H1 (cell line): ENCODE data around the gene KRTAP10-8. TPM values are rescaled to one million over a fixed set of nuclear protein-coding genes. Genes with fewer than 3 reads are reported as not detected.

Experiments
- CTCF ChIA-PET: fragments of 300-600 bp; sonication (Branson Sonifier 250); formaldehyde crosslinking; loops from one replicate; lab custom pipeline; 2021; ENCODE audit not compliant: partially characterized antibody; lab: Charles Lee
- POLR2A ChIA-PET: fragments of 300-600 bp; sonication (Branson Sonifier 250); formaldehyde crosslinking; loops from one replicate; lab custom pipeline; 2021; ENCODE audit warnings: inconsistent platforms; ENCODE audit not compliant: partially characterized antibody; lab: Charles Lee
- DNase-seq, 2 experiments: peaks; one replicate each; pipeline versions ENCODE4 v3.0.0 to v3.0.0-alpha.2; 2010 to 2022; ENCODE audit warnings: low spot score in 2 of 2, low read depth in 1 of 2, mixed read lengths in 1 of 2
- FAIRE-seq: peaks from 2 replicates; lab custom pipeline; 2011; peaks lifted over from hg19 to GRCh38; lab: Jason Lieb, UNC
- H2AFZ ChIP-seq: 2 replicates; pipeline ENCODE4 v1.8.1; 2012; ENCODE audit warnings: low read length, inconsistent platforms
- H2AK5ac ChIP-seq: 2 replicates; pipeline ENCODE4 v1.6.1; 2013; ENCODE audit warnings: low read depth, low read length
- H2BK120ac ChIP-seq: replicated peaks from 2 replicates; pipeline ENCODE3; 2013; ENCODE audit warnings: low read depth, low read length, inconsistent platforms
- H2BK12ac ChIP-seq: 2 replicates; pipeline ENCODE4 v1.6.1; 2013; ENCODE audit warnings: low read depth, low read length
- H2BK15ac ChIP-seq: 2 replicates; pipeline ENCODE4 v1.6.1; 2013; ENCODE audit warnings: low read length
- H2BK20ac ChIP-seq: 2 replicates; pipeline ENCODE4 v1.6.1; 2013; ENCODE audit warnings: low read length
- H2BK5ac ChIP-seq: 2 replicates; pipeline ENCODE4 v1.6.1; 2013; ENCODE audit warnings: low read depth, low read length
- H3K14ac ChIP-seq: 2 replicates; pipeline ENCODE4 v1.6.1; 2013; ENCODE audit warnings: inconsistent platforms; ENCODE audit not compliant: insufficient read length
- H3K18ac ChIP-seq: 2 replicates; pipeline ENCODE4 v1.6.1; 2013; ENCODE audit warnings: low read length; ENCODE audit errors: extremely low read depth
- H3K23ac ChIP-seq: 2 replicates; pipeline ENCODE4 v1.6.1; 2013; ENCODE audit warnings: inconsistent platforms; ENCODE audit not compliant: insufficient read length
- H3K23me2 ChIP-seq: 2 replicates; pipeline ENCODE4 v1.6.1; 2013; ENCODE audit warnings: low read depth, low read length
- H3K27ac ChIP-seq: 2 replicates; pipeline ENCODE4 v1.6.1; 2011; ENCODE audit warnings: low read depth, low read length, inconsistent platforms
- H3K27me3 ChIP-seq, 4 experiments: replicated peaks in 1 of 4; 1 replicate in 1 of 4; 2 replicates in 3 of 4; pipeline versions ENCODE4 v1.6.1 to v1.8.1; 2011 to 2013; ENCODE audit warnings: low read length in 3 of 4, mild to moderate bottlenecking in 3 of 4, inconsistent platforms in 2 of 4, mixed read lengths in 2 of 4, moderate library complexity in 1 of 4; ENCODE audit not compliant: control insufficient read depth in 3 of 4, insufficient read depth in 3 of 4; ENCODE audit errors: extremely low read depth in 1 of 4
- H3K36me3 ChIP-seq, 4 experiments: 2 replicates each; pipeline versions ENCODE4 v1.6.1 to v1.8.1; 2011 to 2013; ENCODE audit warnings: mild to moderate bottlenecking in 4 of 4, low read length in 3 of 4, moderate library complexity in 2 of 4, control low read depth in 1 of 4, inconsistent platforms in 1 of 4; ENCODE audit not compliant: insufficient read depth in 4 of 4, control insufficient read depth in 2 of 4
- H3K4ac ChIP-seq: replicated peaks from 2 replicates; pipeline ENCODE3; 2013; ENCODE audit warnings: low read length, low read depth, mixed read lengths, inconsistent platforms; ENCODE audit not compliant: insufficient read length
- H3K4me1 ChIP-seq, 4 experiments: replicated peaks in 1 of 4; 1 replicate in 1 of 4; 2 replicates in 3 of 4; pipeline versions ENCODE4 v1.6.1 to v1.8.1; 2011 to 2013; ENCODE audit warnings: low read length in 3 of 4, inconsistent platforms in 2 of 4, mixed read lengths in 1 of 4; ENCODE audit not compliant: insufficient read depth in 4 of 4, control insufficient read depth in 3 of 4
- H3K4me2 ChIP-seq, 2 experiments: 2 replicates each; pipeline versions ENCODE4 v1.6.1 to v1.8.1; 2011 to 2013; ENCODE audit warnings: low read depth in 2 of 2, low read length in 2 of 2, control low read depth in 1 of 2, inconsistent platforms in 1 of 2, mild to moderate bottlenecking in 1 of 2; ENCODE audit not compliant: insufficient read depth in 1 of 2
- H3K4me3 ChIP-seq, 4 experiments: fragments of 200-600, 300-600 bp in 1 of 4; sonication (generic), shearing (Covaris generic), sonication (Bioruptor Twin) in 1 of 4; 2 replicates each; pipeline versions ENCODE4 v1.5.1 to v1.8.1; 2011 to 2016; ENCODE audit warnings: low read length in 4 of 4, low read depth in 3 of 4, control low read depth in 2 of 4, inconsistent platforms in 2 of 4, mild to moderate bottlenecking in 2 of 4, mixed read lengths in 1 of 4, moderate library complexity in 1 of 4; ENCODE audit not compliant: insufficient read depth in 2 of 4; ENCODE audit errors: extremely low read depth in 1 of 4
- H3K56ac ChIP-seq: replicated peaks from 2 replicates; pipeline ENCODE3; 2013; ENCODE audit warnings: low read depth, mild to moderate bottlenecking, mixed read lengths, low read length, inconsistent platforms; ENCODE audit not compliant: insufficient read length
- H3K79me1 ChIP-seq: 2 replicates; pipeline ENCODE4 v1.6.1; 2013; ENCODE audit warnings: low read depth, low read length, control low read depth
- H3K79me2 ChIP-seq, 2 experiments: 2 replicates each; pipeline versions ENCODE4 v1.6.1 to v1.8.1; 2012 to 2013; ENCODE audit warnings: low read length in 2 of 2, mild to moderate bottlenecking in 2 of 2, inconsistent platforms in 1 of 2; ENCODE audit not compliant: insufficient read depth in 2 of 2, control insufficient read depth in 1 of 2
- H3K9ac ChIP-seq, 4 experiments: replicated peaks in 1 of 4; 1 replicate in 1 of 4; 2 replicates in 3 of 4; pipeline versions ENCODE4 v1.6.1 to v1.8.1; 2011 to 2013; ENCODE audit warnings: low read depth in 3 of 4, low read length in 3 of 4, control low read depth in 2 of 4, mild to moderate bottlenecking in 2 of 4, moderate library complexity in 2 of 4, inconsistent platforms in 1 of 4; ENCODE audit errors: extremely low read depth in 1 of 4
- H3K9me3 ChIP-seq, 2 experiments: 2 replicates each; pipeline versions ENCODE4 v1.6.1 to v1.8.1; 2012 to 2013; ENCODE audit warnings: mild to moderate bottlenecking in 2 of 2, moderate library complexity in 2 of 2, control low read depth in 1 of 2, inconsistent platforms in 1 of 2, low read depth in 1 of 2, low read length in 1 of 2, mixed read lengths in 1 of 2; ENCODE audit not compliant: insufficient read depth in 2 of 2
- H4K20me1 ChIP-seq, 2 experiments: replicated peaks in 1 of 2; 2 replicates each; pipeline versions ENCODE3 to v1.8.1; 2011 to 2013; ENCODE audit warnings: inconsistent platforms in 2 of 2, low read length in 2 of 2, mild to moderate bottlenecking in 1 of 2; ENCODE audit not compliant: insufficient read depth in 2 of 2, control insufficient read depth in 1 of 2
- H4K5ac ChIP-seq: 2 replicates; pipeline ENCODE4 v1.6.1; 2013; ENCODE audit warnings: low read length, low read depth, mixed read lengths, inconsistent platforms; ENCODE audit not compliant: insufficient read length
- H4K8ac ChIP-seq: 2 replicates; pipeline ENCODE4 v1.8.0; 2013; ENCODE audit warnings: mild to moderate bottlenecking, moderate library complexity, low read length, inconsistent platforms; ENCODE audit not compliant: insufficient read depth; ENCODE audit errors: extremely low read depth
- H4K91ac ChIP-seq: replicated peaks from 2 replicates; pipeline ENCODE3; 2013; ENCODE audit warnings: low read length, mixed read lengths, inconsistent platforms; ENCODE audit not compliant: insufficient read length
- CBX8 ChIP-seq: fragments of 300-800, 300-1000 bp; sonication (generic); IDR thresholded peaks from 2 replicates; pipeline ENCODE4 v1.7.1; 2016; ENCODE audit warnings: low read depth, low read length, borderline replicate concordance
- NANOG ChIP-seq: IDR thresholded peaks from 2 replicates; pipeline ENCODE4 v1.6.1; 2011; ENCODE audit warnings: low read length, low read depth, mild to moderate bottlenecking, inconsistent platforms; ENCODE audit not compliant: insufficient read depth, poor library complexity, severe bottlenecking
- POLR2A ChIP-seq, 2 experiments: IDR thresholded peaks; 1 replicate in 1 of 2; 2 replicates in 1 of 2; pipeline ENCODE4 v1.6.1; 2011; ENCODE audit warnings: low read depth in 2 of 2, low read length in 2 of 2, mild to moderate bottlenecking in 2 of 2; ENCODE audit errors: control extremely low read depth in 1 of 2
- SIRT6 ChIP-seq: IDR thresholded peaks from one replicate; pipeline ENCODE4 v1.7.1; 2012; ENCODE audit warnings: low read length, inconsistent platforms
- TAF7 ChIP-seq: optimal IDR thresholded peaks from 2 replicates; pipeline ENCODE3; 2011; ENCODE audit warnings: low read depth, mild to moderate bottlenecking, inconsistent platforms, low read length, moderate library complexity, borderline replicate concordance
- WGBS, 2 experiments: shearing (Covaris generic) in 1 of 2; methylation state at CpG; one replicate each; pipeline versions ENCODE4 v1.1.6 to v1.1.7; 2013 to 2015; ENCODE audit warnings: low lambda C conversion rate in 2 of 2, mixed read lengths in 2 of 2, inconsistent platforms in 1 of 2, low coverage in 1 of 2, missing lambda C conversion rate in 1 of 2; ENCODE audit not compliant: insufficient replicate concordance in 2 of 2, insufficient coverage in 1 of 2, insufficient read length in 1 of 2; ENCODE audit errors: extremely low coverage in 1 of 2, missing lambda C conversion rate in 1 of 2; 5-methylcytosine and 5-hydroxymethylcytosine counted together
- polyA plus RNA-seq, 7 experiments: library from polyadenylated mRNA; depleted of rRNA in 3 of 7; stranded (reverse) in 5 of 7; unstranded in 2 of 7; fragments of >200 nt in 5 of 7; fragments of 200-250 nt in 2 of 7; gene quantifications; 1 replicate in 5 of 7; 2 replicates in 1 of 7; 4 replicates in 1 of 7; pipeline versions ENCODE4 v1.2.1 to v1.2.3, GENCODE V29; 2011 to 2013; ENCODE audit warnings: missing spikeins in 2 of 7, mixed read lengths in 2 of 7
- total RNA-seq: library from RNA; stranded (reverse); fragmentation: NEBNext Ultra II Directional; extraction: Animal tissue kit (Norgen Biotek cat#: 25700); gene quantifications from 2 replicates; pipeline ENCODE4 v1.2.1, GENCODE V29; 2021

The KRTAP10-8 gene
- total and polyA plus RNA-seq, 2 of the 8 experiments (the other 6 are each of a cell fraction or from before 2014, with no cell fraction given): not detected

DNA sequence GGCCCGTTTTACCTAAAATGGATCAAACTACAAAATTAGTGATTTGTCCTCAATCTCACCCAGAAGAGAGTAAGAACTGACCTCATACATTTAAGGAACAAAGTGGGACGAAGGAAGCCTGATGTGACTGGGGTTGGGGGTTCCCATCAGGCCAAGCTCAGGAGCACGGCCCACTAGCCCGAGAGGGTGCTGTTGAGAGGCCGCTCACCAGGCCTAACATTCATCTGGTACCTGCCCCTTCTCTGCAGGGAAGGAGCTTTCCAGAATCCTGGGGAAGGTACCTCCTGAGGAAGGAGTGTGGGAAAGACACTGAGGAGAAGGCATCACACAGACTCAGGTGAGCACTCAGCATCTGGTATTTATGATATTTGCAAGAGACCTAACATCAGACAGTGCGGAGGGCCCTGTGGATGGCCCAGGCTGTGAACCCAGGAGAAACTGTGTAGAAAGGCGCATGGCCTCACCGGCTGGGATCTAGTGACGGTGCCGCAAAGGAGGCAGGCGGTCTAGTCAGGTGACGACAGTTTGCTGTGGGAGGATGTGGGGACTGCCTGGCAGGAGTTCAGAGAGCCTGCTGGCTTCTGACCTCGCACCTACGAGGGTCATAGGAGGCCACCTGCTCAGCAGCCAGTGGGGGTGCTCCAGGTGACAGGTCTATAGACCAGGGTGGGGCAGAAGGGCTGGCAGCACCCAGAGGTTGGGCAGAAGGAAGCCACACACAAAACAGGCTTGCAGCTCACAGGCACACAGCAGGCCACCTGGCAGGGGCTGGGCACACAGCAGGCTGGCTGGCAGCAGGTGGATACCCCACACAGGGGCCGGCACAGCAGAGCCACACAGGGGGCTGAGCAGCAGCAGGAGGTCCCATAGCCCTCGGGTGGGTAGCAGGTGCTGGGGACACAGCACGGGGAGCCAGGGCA lies 42.0 kb downstream of the KRTAP10-8 start:
- 92% methylated on average over 17 of the region's 17 CpGs; no CpG with 5 or more reads in 1 of the 2 experiments for WGBS, 2 experiments

More for the DNA sequence above, 42.0 kb downstream of the KRTAP10-8 start:
- peaks cover 0 to 2% (median 0%) of the 10 kb centered on the region in 4 experiments; a peak in 1 of 7 replicates for H3K27me3 ChIP-seq
- peaks cover 0 to 4% of the 10 kb centered on the region in 2 experiments; a peak in 2 of 4 replicates for H3K9me3 ChIP-seq
- FAIRE-seq (no peak), DNase-seq (no peak)
- no peak overlapping the region for H3K23ac ChIP-seq
- no peak overlapping the region for H3K4me3 ChIP-seq
- H4K8ac ChIP-seq: no peak overlapping the region
- no peak overlapping the region for H3K9ac ChIP-seq
- H3K4ac ChIP-seq: no peak overlapping the region
- H3K36me3 ChIP-seq: no peaks in the 10 kb centered on the region
- H2BK20ac ChIP-seq: no peak overlapping the region
- no peak overlapping the region for H4K91ac ChIP-seq
- no peaks in the 10 kb centered on the region for H3K23me2 ChIP-seq
- H2BK5ac ChIP-seq: no peak overlapping the region
- H3K79me2 ChIP-seq: no peaks in the 10 kb centered on the region
- no peaks in the 10 kb centered on the region for H3K79me1 ChIP-seq
- peaks cover 0 to 3% (median 0%) of the 10 kb centered on the region in 4 experiments; a peak in 4 of 7 replicates for H3K4me1 ChIP-seq
- no peak overlapping the region for H2BK12ac ChIP-seq
- H2AFZ ChIP-seq: no peak overlapping the region
- no peak overlapping the region for H2BK120ac ChIP-seq
- POLR2A ChIA-PET: no interaction called here
- H3K14ac ChIP-seq: no peak overlapping the region
- H4K5ac ChIP-seq: no peak overlapping the region
- H3K27ac ChIP-seq: no peak overlapping the region
- no peak overlapping the region for H3K56ac ChIP-seq
- no peak overlapping the region for H3K18ac ChIP-seq
- H4K20me1 ChIP-seq: no peaks in the 10 kb centered on the region
- H3K4me2 ChIP-seq: no peak overlapping the region
- H2AK5ac ChIP-seq: 0 out of 2 replicates have a peak overlapping the region, but pooled peaks have one; percentile 53
- CTCF ChIA-PET: interaction anchor here (1.0 kb wide), 1 partner anchor 35 kb away, joined by 3 read pairs; no protein-coding TSS in a partner anchor
- TF ChIP-seq TAF7 (no peak), POLR2A (IDR thresholded peaks at IDR 0.05; ENCODE audit: control extremely low read depth in 1 of 2, low read depth in 2 of 2, low read length in 2 of 2) (no peak), NANOG (no peak), CBX8 (no peak), SIRT6 (no peak)
- no peak overlapping the region for H2BK15ac ChIP-seq
